ENCODE data around the gene BCAS3.

The BCAS3 gene

GRCh38 chr17:60887614-60888028, 210.0 kb downstream of the BCAS3 start:
- TF ChIP-seq BACH2 (CRISPR knock-in tag; IDR thresholded peaks at IDR 0.05; ENCODE audit: borderline replicate concordance) (no peak), ZNF70 (CRISPR knock-in tag; IDR thresholded peaks at IDR 0.05) (no peak)
- no peak for ATAC-seq

GRCh38 chr17:60888812-60889709, 211.4 kb downstream of the BCAS3 start:
- TF ChIP-seq OSR1 (CRISPR knock-in tag; IDR thresholded peaks at IDR 0.05) (no peak), CSDC2 (CRISPR knock-in tag; IDR thresholded peaks at IDR 0.05) (no peak), ZFP3 (CRISPR knock-in tag; IDR thresholded peaks at IDR 0.05) (no peak), ISL1 (CRISPR knock-in tag; IDR thresholded peaks at IDR 0.05) (no peak), TCF4 (CRISPR knock-in tag; IDR thresholded peaks at IDR 0.05; ENCODE audit: borderline replicate concordance) (no peak), ZC3H10 (CRISPR knock-in tag; IDR thresholded peaks at IDR 0.05) (no peak), CREB5 (CRISPR knock-in tag; IDR thresholded peaks at IDR 0.05; ENCODE audit: low read depth) (no peak), CSRNP3 (CRISPR knock-in tag; IDR thresholded peaks at IDR 0.05) (no peak)
- ATAC-seq = no peak

- ATAC-seq = no peak
- TF ChIP-seq ZNF565 (CRISPR knock-in tag; conservative IDR thresholded peaks at IDR 0.05; ENCODE audit: low read depth) = no peak
- no peak for TF ChIP-seq ZNF70 (CRISPR knock-in tag; IDR thresholded peaks at IDR 0.05)
- TF ChIP-seq RARB (CRISPR knock-in tag; IDR thresholded peaks at IDR 0.05) = no peak
- no peak for TF ChIP-seq CREB5 (CRISPR knock-in tag; IDR thresholded peaks at IDR 0.05; ENCODE audit: low read depth)
- no peak for TF ChIP-seq GLIS3 (CRISPR knock-in tag; IDR thresholded peaks at IDR 0.05)
- TF ChIP-seq ZC3H10 (CRISPR knock-in tag; IDR thresholded peaks at IDR 0.05) = no peak
- no peak for TF ChIP-seq ZFP3 (CRISPR knock-in tag; IDR thresholded peaks at IDR 0.05)
- no peak for TF ChIP-seq SNAI2 (CRISPR knock-in tag; IDR thresholded peaks at IDR 0.05)
- TF ChIP-seq CSDC2 (CRISPR knock-in tag; IDR thresholded peaks at IDR 0.05) = no peak
- TF ChIP-seq ARNTL (CRISPR knock-in tag; IDR thresholded peaks at IDR 0.05; ENCODE audit: borderline replicate concordance, low read depth) = no peak
- no peak for TF ChIP-seq TSHZ2 (CRISPR knock-in tag; IDR thresholded peaks at IDR 0.05)
- no peak for TF ChIP-seq TCF4 (CRISPR knock-in tag; IDR thresholded peaks at IDR 0.05; ENCODE audit: borderline replicate concordance)
- TF ChIP-seq ZFP30 (CRISPR knock-in tag; IDR thresholded peaks at IDR 0.05) = no peak
- no peak for TF ChIP-seq PPARA (CRISPR knock-in tag; IDR thresholded peaks at IDR 0.05; ENCODE audit: borderline replicate concordance)
- TF ChIP-seq ISL1 (CRISPR knock-in tag; IDR thresholded peaks at IDR 0.05) = no peak
- TF ChIP-seq ESRRG (CRISPR knock-in tag; IDR thresholded peaks at IDR 0.05) = no peak
- no peak for TF ChIP-seq OSR1 (CRISPR knock-in tag; IDR thresholded peaks at IDR 0.05)
- TF ChIP-seq POU6F1 (CRISPR knock-in tag; IDR thresholded peaks at IDR 0.05; ENCODE audit: borderline replicate concordance, low read depth) = no peak
- no peak for TF ChIP-seq PATZ1 (CRISPR knock-in tag; IDR thresholded peaks at IDR 0.05; ENCODE audit: borderline replicate concordance)
Measured at GRCh38 chr17:60891149-60891548, 213.5 kb downstream of the BCAS3 start.
